G401 (cell line): ENCODE measurements around the gene STAC3. TPM values are rescaled to one million over a fixed set of nuclear protein-coding genes. Genes with fewer than 3 reads are reported as not detected.

Experiments
- DNase-seq: peaks from one replicate; pipeline ENCODE4 v3.0.0-alpha.2; 2015; ENCODE audit warnings: low spot score
- in situ Hi-C: cut with HindIII; loops from 2 replicates; pipeline ENCODE4 v1.10.0; 2016; ENCODE audit warnings: low sequenced_read_pairs, mixed read lengths
- total RNA-seq: library from RNA; depleted of rRNA; stranded (reverse); fragments of >200 nt; shearing (Covaris generic); gene quantifications from 2 replicates; pipeline ENCODE4 v1.2.3, GENCODE V29; 2014

The STAC3 gene
- total RNA-seq, 1 experiment from 2014 or later: 0.14 TPM

- DNase-seq: no peak
- in situ Hi-C loops: no loop called here
These were observed 12.8 kb downstream of the STAC3 start for GRCh38 chr12:57237932-57238853.

GRCh38 chr12:57237596-57237931 is 13.4 kb downstream of the STAC3 start:
- no peak for DNase-seq
- in situ Hi-C loops: no loop called here

DNA sequence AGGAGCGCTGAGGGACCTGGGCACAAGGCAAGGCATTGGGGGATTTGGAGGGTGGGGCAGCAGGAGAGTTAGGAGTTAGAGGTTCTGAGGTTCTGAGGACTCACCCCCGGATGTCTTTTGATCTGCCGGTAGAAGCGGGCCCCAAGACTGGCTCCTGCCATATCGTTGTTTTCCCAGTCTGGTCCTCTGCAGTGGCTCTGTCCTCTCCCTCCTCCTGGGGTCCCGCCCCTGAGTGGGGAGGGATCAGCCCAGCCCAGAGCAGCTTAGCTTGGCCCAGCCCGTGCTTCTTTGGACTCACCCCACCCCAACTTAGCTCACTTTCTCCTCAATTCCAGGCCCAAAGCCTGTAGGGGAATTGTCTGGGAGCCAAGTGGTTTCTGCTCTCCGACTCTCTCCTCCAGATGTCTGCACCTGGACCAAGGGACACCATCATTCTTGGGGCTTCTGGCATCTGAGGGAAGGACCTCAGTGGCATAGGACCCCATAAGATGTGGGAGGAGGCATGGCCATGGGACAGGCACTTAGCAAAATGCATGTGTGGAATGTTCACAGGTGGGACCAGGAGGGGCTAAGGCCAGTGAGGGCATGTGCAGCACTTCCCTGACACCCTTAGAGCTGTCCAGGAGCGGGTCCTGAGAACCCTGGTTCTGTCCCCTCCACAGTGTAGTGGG is 13.9 kb downstream of the STAC3 start:
- no peak for DNase-seq
- in situ Hi-C loops: no loop called here

GRCh38 chr12:57236201-57236924 is 14.6 kb downstream of the STAC3 start:
- DNase-seq: no peak
- in situ Hi-C loops: no loop called here

GRCh38 chr12:57235728-57236131 is 15.3 kb downstream of the STAC3 start:
- DNase-seq: no peak
- in situ Hi-C loops: no loop called here

DNA sequence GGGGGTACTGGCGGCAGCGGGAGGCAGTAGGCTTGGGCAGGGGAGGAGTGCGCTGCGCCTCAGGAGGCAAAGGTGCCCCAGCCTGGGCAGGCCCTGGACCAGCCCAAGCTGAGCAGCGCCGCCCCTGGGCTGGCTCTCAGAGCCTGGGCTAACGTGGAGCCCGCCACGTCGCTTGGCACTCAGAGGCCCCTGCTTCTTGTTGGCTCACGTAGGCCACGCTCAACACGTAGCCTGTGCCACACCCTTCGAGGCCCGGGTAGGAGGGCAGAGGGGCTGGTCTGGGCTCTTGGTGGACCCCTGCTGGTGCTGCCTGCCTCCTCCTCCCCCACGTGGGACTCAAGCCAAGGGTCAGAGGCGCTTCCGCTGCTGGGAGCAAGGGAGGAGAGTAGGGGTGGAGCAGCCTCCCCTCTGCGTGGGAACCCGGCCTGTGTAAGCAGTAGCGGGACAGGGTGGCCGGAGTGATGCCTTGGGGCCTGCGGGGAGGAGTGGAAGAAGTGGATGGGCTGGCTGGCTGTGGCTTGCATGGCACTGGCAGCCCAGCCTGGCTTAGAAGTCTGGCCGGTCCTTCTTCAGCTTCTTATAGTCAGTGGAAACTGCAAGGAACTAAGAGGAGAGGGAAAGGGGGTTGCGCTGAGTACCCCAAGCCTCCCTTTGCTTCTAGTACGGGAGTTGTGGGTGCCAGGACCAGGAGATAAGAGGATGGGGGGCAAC is 15.8 kb downstream of the STAC3 start:
- DNase-seq: no peak
- in situ Hi-C loops: no loop called here

DNA sequence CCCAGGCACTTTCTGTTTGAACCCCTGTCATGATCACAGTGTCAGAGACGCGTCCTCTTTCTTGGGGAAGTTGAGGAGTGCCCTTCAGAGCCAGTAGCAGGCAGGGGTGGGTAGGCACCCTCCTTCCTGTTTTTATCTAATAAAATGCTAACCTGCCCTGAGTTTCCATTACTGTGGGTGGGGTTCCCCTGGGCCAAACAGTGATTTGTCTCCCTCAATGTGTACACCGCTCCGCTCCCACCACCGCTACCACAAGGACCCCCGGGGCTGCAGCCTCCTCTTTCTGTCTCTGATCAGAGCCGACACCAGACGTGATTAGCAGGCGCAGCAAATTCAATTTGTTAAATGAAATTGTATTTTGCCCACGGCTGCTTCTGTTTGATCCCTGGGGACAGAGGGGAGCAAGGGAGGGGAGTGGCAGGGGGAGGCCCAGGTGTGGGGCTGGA is 16.4 kb downstream of the STAC3 start:
- in situ Hi-C loops: no loop called here
- no peak for DNase-seq

- in situ Hi-C loops: no loop called here
- no peak for DNase-seq
These were observed 16.8 kb downstream of the STAC3 start for GRCh38 chr12:57234233-57234570.

- DNase-seq: no peak
- in situ Hi-C loops: no loop called here
These were observed 17.4 kb downstream of the STAC3 start for GRCh38 chr12:57233357-57234232.

DNA sequence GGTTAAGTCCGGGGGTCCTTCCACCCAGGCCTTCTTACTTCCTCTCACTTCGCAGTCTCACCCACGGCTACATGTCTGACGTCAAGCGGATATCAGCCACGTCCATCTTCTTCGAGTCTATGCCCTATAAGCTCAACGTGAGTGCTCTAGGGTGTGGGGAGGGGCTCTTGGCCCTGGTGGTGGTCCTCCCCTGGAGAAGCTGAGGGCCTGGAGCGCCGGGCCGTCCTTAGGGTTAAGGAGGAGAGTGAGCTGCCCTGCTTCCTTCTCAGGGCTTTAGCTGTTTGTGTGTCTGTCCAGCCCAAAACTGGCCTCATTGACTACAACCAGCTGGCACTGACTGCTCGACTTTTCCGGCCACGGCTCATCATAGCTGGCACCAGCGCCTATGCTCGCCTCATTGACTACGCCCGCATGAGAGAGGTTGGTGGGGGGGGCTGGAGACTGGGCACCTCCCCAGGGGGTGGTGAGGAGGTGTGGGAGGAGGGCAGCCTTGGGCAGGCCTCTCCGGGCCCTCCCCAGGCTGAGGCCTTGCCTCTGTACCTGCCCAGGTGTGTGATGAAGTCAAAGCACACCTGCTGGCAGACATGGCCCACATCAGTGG is 18.7 kb downstream of the STAC3 start:
- DNase-seq: no peak
- in situ Hi-C loops: no loop called here

GRCh38 chr12:57231276-57232021 is 19.5 kb downstream of the STAC3 start:
- no peak for DNase-seq
- in situ Hi-C loops: no loop called here

DNA sequence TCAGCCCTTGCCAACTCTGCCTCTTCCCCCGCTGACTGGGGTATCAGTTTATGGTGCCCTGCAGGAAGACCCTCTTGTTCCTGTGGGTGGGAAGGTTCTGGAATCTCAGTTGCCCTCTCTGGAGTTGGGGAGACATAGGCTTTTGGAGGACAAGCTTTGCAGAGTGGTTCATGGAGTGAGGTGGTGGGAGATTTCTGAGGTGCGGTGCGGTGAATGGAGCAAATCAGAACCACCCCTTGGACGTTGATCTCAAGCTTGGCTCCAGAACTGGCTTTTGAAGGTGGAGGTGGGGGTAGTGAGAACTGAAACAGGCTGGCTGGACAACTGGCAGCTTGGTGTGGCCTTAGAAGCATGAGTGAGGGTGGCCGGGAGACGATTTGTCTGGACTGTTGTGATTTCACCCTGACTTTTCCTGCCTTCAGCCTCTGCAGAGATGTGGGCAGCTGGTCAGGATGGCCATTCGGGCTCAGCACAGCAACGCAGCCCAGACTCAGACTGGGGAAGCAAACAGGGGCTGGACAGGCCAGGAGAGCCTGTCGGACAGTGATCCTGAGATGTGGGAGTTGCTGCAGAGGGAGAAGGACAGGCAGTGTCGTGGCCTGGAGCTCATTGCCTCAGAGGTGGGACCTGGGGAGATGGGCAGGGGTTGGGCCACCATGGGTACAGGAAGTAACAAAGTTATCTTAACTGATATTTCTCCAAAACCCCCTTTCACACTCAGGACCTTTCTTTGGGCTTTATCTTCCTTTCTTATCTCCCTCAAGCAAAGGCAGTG is 20.4 kb downstream of the STAC3 start:
- in situ Hi-C loops: no loop called here
- peak; percentile 39 for DNase-seq

GRCh38 chr12:57229634-57230380 is 21.2 kb downstream of the STAC3 start, which contains the start of gene SHMT2:
SHMT2 (plus strand) TSS chr12:57229711; CDS start chr12:57229779, 68 bp downstream.
- in situ Hi-C loops: no loop called here
- peak; percentile 97 for DNase-seq

DNA sequence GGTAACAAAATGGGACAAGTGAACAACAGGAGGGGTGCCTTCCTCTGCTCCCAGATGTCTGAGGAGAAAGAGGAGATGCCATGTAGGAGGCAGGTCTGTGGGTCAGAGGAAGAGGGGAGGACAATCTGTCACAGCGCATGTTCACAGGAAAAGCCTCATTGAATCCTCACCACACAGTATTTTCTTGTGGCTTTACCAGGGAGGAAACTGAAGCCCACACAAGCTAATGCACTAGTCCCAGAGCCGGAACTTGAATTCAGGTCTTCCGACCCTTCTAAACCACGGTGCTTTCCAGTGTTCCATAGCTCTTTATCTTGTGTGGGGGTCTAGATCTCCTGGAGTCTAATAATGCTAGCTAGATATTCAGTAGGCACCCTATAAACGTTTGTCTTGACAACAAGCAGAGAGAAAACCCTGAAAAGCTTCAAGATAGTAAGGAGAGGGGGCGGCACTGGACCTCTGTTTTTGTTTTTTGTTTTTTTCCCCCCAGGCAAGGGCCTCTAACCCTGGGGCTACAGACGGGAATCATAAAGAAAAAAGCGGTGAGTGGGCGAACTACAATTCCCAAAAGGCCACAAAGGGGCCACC is 21.8 kb downstream of the STAC3 start:
- DNase-seq: peak; percentile 59
- in situ Hi-C loops: no loop called here

GRCh38 chr12:57227315-57228115 is 23.5 kb downstream of the STAC3 start:
- DNase-seq: no peak
- in situ Hi-C loops: no loop called here
